NOMO-1 treated with DMSO at 0.1 percent for 48 hours (cell line): Measurements from ENCODE around the gene NXNL1.

Experiments used
- DNase-seq: peaks from one replicate; lab custom pipeline; 2025; ENCODE audit not compliant: unreplicated experiment; lab: John Stamatoyannopoulos, UW

Gene NXNL1

GRCh38 chr19:17458970-17459369 lies 1.8 kb downstream of the NXNL1 start:
- DNase-seq, result no peak

DNA sequence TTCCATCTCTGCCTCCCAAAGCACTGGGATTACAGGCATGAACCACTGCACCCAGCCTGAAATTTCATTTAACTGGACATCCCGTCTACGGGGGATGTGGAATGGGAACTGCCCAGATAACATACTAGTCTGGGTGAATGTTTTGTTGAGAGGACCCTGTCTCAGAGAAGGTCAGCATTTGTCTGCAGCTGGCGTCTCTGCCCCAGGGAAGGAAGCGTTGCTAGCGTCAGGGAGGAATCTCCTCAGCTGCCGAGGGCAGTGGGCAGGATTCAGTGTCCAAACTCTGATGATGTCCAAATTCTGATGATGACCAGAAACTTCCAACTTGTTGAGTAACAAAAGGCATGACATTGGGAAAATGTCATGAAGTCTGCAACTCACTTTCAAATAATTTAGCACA lies 3.1 kb downstream of the NXNL1 start:
- no peak for DNase-seq

- no peak for DNase-seq
These were observed 4.6 kb downstream of the NXNL1 start for GRCh38 chr19:17456127-17456526.

- DNase-seq, result no peak
These were observed 5.2 kb downstream of the NXNL1 start for GRCh38 chr19:17455308-17456123.

- no peak for DNase-seq
These were observed 6.1 kb downstream of the NXNL1 start for GRCh38 chr19:17454576-17455071.

DNA sequence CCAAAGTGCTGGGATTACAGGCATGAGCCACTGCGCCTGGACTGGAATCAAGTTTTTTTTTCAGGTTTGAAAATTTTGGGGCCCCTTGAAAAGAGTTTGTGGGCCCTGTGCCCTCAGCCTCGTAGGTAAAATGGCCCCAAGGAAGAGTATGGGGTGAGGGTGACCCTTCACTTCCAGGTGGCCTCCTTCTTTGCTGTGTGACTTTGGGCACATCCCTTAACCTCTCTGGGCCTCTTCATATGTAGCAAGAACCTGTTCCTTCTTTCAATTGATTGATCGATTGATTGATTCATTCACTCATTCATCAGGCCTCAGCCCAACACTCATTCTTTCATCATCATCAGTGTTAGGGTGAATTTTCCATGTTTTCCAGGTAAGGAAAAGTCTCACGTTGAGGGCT lies 8.9 kb downstream of the NXNL1 start:
- DNase-seq, result no peak

DNA sequence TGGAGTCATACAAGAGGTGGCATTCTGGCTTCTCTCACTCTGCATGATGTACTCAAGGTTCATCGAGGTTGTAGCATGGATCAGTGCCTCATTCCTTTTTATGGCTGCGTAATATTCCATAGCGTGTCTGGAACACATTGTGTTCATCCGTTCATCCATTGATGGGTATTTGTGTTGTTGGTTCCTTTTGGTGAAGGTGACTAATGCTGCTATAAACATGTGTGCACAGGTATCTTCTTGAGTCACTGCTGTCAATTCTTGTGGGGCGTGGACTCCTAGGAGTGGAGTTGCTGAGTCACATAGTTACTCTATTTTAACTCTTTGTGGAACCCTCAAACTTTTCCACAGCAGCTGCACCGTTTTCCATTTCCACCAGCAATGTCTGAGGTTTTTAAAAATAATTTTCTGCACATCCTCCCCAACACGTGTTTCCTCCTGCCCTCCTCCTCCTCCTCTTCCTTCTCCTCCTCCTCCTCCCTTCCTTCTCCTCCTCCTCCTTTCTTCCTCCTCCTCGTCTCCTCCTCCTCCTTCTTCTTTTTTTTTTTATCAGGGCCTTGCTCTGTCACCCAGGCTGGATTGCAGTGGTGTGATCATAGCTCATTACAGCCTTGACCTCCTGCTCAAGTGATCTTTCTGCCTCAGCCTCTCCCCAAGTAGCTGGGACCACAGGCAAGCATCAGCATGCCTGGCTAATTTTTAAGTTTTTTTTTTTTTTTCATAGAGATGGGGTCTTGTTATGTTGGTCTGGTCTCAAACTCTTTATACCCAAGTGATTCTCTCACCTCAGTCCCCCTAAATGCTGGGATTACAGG lies 10.3 kb downstream of the NXNL1 start:
- DNase-seq, result no peak

DNA sequence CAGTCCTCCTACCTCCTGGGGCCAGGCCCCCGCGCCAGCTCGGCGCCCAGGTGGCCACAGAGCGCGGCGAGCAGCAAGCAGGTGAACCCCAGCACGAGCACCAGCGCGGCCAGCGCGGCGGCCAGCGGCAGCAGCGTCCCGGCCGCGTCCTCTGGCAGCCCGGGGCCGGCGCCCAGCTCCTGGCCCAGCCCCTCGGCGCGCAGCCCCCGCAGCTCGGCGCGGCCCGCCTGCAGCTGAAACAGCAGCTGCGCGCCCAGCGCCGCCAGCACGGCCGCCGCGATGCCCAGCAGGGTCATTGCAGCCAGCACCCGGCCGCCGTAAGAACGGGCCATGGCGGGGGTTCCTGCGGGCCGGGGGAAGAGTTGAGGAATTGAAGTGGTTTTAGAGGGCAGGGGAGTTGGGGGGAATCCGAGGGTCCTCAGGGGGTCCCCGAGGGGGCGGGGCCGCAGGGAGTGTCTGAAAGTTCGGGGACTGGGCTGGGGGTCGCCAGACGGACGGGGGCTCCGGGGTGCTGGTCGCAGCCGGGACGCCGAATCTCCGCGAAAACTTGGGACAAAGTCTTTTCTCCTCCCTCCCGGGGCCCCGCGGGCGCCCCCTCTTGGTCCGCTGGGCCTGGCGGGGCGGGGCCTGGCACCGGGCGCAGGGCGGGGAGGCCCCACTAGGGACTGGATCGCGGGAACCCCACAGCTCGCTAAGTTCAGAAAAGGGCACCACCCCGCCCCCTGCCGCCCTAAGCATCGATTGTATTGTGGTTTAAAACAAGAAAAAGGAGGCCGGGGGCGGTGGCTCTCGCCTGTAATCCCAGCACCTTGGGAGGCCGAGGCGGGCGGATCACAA lies 12.4 kb downstream of the NXNL1 start, which contains the start of gene TMEM221:
Gene TMEM221, minus strand, starts transcription at position 538 of the 837 bp plus-strand sequence. Its CDS starts 206 bp downstream, at position 332.
- DNase-seq, result peak; percentile 33

- DNase-seq, result no peak
These were observed 13.0 kb downstream of the NXNL1 start for GRCh38 chr19:17447704-17448130.

DNA sequence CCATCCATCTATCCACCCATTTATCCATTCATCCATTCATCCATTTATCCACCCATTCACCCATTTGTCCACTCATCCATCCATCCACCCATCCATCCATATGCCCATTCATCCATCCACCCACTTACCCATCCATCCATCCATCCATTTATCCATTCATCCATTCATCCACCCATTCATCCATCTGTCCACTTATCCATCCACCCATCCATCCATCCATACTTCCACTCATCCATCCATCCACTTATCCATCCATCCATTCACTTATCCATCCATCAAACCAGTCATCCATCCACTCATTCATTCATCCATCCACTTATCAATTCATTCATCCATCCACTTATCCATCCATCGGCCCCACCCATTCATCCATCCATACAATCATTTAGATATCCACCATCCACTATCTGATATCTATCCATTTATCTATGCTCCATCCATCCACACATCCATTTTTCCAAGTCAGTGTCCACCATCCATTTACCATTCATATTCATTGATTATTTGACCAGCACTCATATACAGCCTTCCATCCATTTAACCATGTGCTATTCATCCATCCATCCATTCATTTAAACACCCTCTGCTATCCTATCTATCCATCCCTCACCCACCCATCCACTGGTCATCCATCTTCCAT lies 15.1 kb downstream of the NXNL1 start:
- no peak for DNase-seq

DNA sequence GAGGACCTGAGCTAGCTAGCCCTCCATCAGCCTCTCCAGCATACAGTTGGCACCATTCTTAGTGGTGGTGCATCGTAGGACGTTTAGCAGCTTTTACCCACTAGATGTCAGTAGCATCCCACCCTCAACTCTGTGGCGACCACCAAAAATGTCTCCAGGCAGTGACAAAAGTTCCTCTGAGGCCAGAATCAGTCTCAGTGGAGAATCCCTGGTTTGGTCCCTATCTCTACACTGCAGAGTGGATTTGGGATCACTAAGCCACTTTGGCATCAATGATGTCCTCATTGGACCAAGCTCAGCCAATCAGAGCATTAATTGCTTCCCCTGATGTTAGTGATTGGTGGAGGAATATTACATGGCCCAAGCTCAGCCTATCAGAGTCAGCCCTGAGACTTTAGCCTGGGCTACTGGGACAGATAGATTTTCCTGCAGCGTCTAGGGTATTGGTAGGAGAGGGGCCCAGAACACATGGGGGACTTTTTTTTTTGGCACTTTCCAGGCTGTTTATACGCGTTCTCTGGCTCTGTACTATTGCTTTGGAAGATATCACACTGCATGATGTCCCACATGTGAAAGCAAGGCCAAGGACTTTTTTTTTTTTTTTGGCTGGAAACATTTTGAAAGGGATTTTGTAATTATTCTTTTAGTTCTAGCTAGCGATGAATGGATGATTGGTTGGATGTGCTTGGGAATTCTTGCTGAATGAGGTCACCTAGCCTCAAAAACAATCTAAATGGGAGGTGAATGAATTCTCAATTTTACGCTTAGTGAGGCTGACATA lies 19.3 kb downstream of the NXNL1 start:
- peak; percentile 14 for DNase-seq

- DNase-seq, result no peak
These were observed 23.9 kb downstream of the NXNL1 start for GRCh38 chr19:17436874-17437267.

DNA sequence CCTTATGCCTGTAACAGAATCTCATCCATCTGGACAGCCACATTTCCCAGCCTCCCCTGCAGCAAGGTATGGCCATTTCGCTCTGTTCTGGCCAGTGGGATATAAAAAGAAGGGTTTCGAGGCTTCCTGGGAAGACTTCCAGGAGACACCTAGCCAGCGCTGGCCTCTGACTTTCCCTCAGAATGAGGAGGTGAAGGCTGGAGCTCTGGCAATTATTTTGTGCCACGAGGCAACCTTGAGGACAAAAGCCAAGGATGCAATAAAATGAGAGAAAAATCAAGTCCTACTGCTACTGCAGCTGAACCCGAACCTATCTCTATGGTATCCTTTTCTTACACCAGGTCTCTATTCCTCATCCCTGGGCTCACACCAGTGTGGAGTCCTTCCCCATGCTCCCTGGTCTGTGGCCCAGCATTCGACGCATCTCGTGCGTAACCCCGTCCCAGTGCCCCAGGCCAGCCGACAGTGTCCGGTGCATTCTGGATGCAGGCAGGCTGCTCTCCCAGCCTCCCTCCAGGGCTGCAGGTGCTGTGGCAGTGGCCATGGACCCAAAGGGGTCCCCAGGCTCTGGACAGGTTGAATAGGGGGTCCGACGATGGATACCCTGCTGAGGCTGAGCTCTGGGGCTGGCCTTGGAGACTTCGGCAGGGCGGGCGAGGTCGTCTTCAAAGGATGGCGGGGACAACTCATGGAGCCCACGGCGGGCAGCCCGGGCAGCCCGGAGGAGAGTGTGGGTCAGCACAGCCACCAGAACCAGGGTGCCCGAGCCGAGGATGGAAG lies 24.4 kb downstream of the NXNL1 start:
- DNase-seq, result no peak

- DNase-seq, result no peak
These were observed 25.5 kb downstream of the NXNL1 start for GRCh38 chr19:17435218-17435617.

- DNase-seq, result no peak
These were observed 29.3 kb downstream of the NXNL1 start for GRCh38 chr19:17431417-17431816.

DNA sequence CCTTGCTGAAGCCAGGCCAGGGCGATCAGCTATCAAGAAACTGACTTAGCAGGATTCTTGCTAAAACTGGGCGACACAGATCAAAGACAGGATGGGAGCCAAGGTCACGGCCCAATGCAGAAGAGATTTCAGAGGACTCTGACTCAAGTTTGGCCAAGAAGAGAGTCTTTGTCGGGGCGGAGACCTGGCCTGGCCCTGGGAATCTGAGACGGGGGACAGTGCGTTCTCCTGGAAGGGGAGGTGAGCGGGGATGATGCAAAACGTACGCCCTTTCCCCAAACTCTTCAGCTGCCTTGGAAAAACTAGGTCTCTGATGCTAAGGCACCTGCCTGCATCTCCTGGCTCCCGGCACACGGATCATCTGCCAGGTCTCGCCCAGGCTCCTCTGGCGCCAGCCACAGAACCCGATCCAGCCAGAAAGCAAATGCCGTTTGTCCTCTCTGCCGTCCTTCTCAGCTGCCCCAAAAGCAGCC lies 31.0 kb downstream of the NXNL1 start:
- no peak for DNase-seq

GRCh38 chr19:17424743-17425365 lies 35.9 kb downstream of the NXNL1 start:
- DNase-seq, result no peak

DNA sequence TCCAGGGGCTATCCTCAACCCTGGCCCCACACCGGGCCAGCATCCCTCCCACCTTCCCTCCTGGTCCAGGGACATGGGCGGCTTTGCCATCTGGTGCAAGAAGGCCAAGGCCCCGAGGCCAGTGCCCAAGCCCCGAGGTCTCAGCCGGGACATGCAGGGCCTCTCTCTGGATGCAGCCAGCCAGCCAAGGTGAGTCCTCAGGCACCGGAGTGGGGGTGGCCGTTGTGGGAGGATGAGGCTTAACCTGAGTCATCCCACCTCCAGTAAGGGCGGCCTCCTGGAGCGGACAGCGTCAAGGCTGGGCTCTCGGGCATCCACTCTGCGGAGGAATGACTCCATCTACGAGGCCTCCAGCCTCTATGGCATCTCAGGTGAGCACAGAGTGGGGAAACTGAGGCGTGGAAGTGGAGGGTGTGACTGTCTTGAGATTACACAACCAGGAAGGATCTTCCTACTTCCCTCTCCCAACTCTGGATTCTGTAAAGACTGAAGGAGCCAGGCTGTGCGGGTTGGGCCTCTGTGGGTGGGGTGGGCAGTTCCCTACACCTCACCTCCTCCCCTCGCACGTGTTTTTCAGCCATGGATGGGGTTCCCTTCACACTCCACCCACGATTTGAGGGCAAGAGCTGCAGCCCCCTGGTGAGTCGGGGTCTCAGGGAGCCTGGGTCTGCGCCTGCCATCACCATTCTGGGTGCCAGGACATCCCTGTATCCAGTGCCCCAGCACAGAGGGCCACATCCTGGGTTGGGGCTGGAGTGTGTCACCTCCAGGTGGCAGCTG lies 37.1 kb downstream of the NXNL1 start:
- DNase-seq, result no peak
